Karpas-422 (cell line): ENCODE measurements around the gene ADAMTSL3. TPM values are rescaled to one million over a fixed set of nuclear protein-coding genes. Genes with fewer than 3 reads are reported as not detected.

Experiments
- DNase-seq: peaks from one replicate; pipeline ENCODE4 v3.0.0-alpha.2; 2015
- H2AFZ ChIP-seq: fragments of 200-600 bp; sonication (generic); 2 replicates; pipeline ENCODE4 v1.6.1; 2014; ENCODE audit warnings: antibody characterized with exemption, low read length, mixed read lengths
- H3K27ac ChIP-seq: fragments of 200-600 bp; sonication (generic); 2 replicates; pipeline ENCODE4 v1.5.1; 2014; ENCODE audit warnings: mild to moderate bottlenecking, low read length, moderate library complexity
- H3K27me3 ChIP-seq: fragments of 200-600 bp; sonication (generic); 2 replicates; pipeline ENCODE4 v1.6.1; 2014; ENCODE audit warnings: low read length, mixed read lengths
- H3K36me3 ChIP-seq: fragments of 200-600 bp; sonication (generic); 2 replicates; pipeline ENCODE4 v1.6.1; 2014; ENCODE audit warnings: low read length, mixed read lengths; ENCODE audit not compliant: insufficient read depth
- H3K4me1 ChIP-seq: fragments of 200-600 bp; sonication (generic); 2 replicates; pipeline ENCODE4 v1.6.1; 2014; ENCODE audit warnings: mild to moderate bottlenecking, low read length, mixed read lengths
- H3K4me2 ChIP-seq: fragments of 200-600 bp; sonication (generic); 2 replicates; pipeline ENCODE4 v1.6.1; 2014; ENCODE audit warnings: low read length, low read depth, mild to moderate bottlenecking; ENCODE audit not compliant: poor library complexity, severe bottlenecking
- H3K4me3 ChIP-seq: fragments of 200-600 bp; sonication (generic); 2 replicates; pipeline ENCODE4 v1.5.1; 2014; ENCODE audit warnings: mild to moderate bottlenecking, antibody characterized with exemption, low read length, mixed read lengths
- H3K79me2 ChIP-seq: fragments of 200-600 bp; sonication (generic); 2 replicates; pipeline ENCODE4 v1.6.1; 2014; ENCODE audit warnings: mild to moderate bottlenecking, low read length, mixed read lengths
- H3K9ac ChIP-seq: fragments of 200-600 bp; sonication (generic); 2 replicates; pipeline ENCODE4 v1.6.0; 2014; ENCODE audit warnings: low read length
- H3K9me2 ChIP-seq: fragments of 200-600 bp; sonication (generic), shearing (Covaris generic); replicated peaks from 2 replicates; pipeline ENCODE4 v1.6.0; 2014; ENCODE audit warnings: mild to moderate bottlenecking, low read length, moderate library complexity; ENCODE audit not compliant: insufficient read depth
- H3K9me3 ChIP-seq: fragments of 300-700, 200-600 bp; sonication (generic); 2 replicates; pipeline ENCODE4 v1.6.1; 2014; ENCODE audit warnings: low read length, mixed read lengths
- H4K20me1 ChIP-seq: fragments of 200-600 bp; sonication (generic); 2 replicates; pipeline ENCODE4 v1.6.1; 2014; ENCODE audit warnings: mild to moderate bottlenecking, antibody characterized with exemption, low read length, low read depth; ENCODE audit not compliant: insufficient read depth
- total RNA-seq: library from RNA; depleted of rRNA; stranded (reverse); fragments of >200 nt; shearing (Covaris generic); gene quantifications from 2 replicates; pipeline ENCODE4 v1.2.3, GENCODE V29; 2014; ENCODE audit warnings: low replicate concordance

Gene ADAMTSL3
- total RNA-seq, 1 experiment from 2014 or later = not detected

GRCh38 chr15:83940136-83940535 lies 286.2 kb downstream of the ADAMTSL3 start:
- Histone ChIP-seq H3K27ac (no peak overlapping the region), H3K36me3 (no peaks in the 10 kb centered on the region), H3K9ac (no peak overlapping the region), H3K9me2 (no peaks in the 10 kb centered on the region), H2AFZ (no peak overlapping the region), H3K4me3 (no peak overlapping the region), H4K20me1 (no peaks in the 10 kb centered on the region), H3K9me3 (no peaks in the 10 kb centered on the region), H3K27me3 (no peaks in the 10 kb centered on the region), H3K4me2 (no peak overlapping the region), H3K4me1 (no peaks in the 10 kb centered on the region), H3K79me2 (no peaks in the 10 kb centered on the region)
- DNase-seq = no peak

GRCh38 chr15:83943043-83943442 lies 289.1 kb downstream of the ADAMTSL3 start:
- Histone ChIP-seq H3K36me3 (no peaks in the 10 kb centered on the region), H2AFZ (no peak overlapping the region), H3K27me3 (no peaks in the 10 kb centered on the region), H3K9ac (no peak overlapping the region), H3K9me2 (no peaks in the 10 kb centered on the region), H3K27ac (no peak overlapping the region), H3K4me1 (no peaks in the 10 kb centered on the region), H3K4me3 (no peak overlapping the region), H3K9me3 (no peaks in the 10 kb centered on the region), H3K79me2 (no peaks in the 10 kb centered on the region), H4K20me1 (no peaks in the 10 kb centered on the region), H3K4me2 (no peak overlapping the region)
- no peak for DNase-seq

GRCh38 chr15:83943849-83944404 lies 290.0 kb downstream of the ADAMTSL3 start:
- Histone ChIP-seq H3K9me3 (no peaks in the 10 kb centered on the region), H3K4me1 (no peaks in the 10 kb centered on the region), H3K27ac (no peak overlapping the region), H3K4me3 (no peak overlapping the region), H2AFZ (no peak overlapping the region), H3K27me3 (no peaks in the 10 kb centered on the region), H3K4me2 (no peak overlapping the region), H3K79me2 (no peaks in the 10 kb centered on the region), H4K20me1 (no peaks in the 10 kb centered on the region), H3K36me3 (no peaks in the 10 kb centered on the region), H3K9me2 (no peaks in the 10 kb centered on the region), H3K9ac (no peak overlapping the region)
- DNase-seq = no peak

GRCh38 chr15:83947156-83947555 lies 293.2 kb downstream of the ADAMTSL3 start:
- Histone ChIP-seq H3K36me3 (no peaks in the 10 kb centered on the region), H3K79me2 (no peaks in the 10 kb centered on the region), H3K4me3 (no peak overlapping the region), H3K9me2 (no peaks in the 10 kb centered on the region), H3K9ac (no peak overlapping the region), H3K9me3 (no peaks in the 10 kb centered on the region), H4K20me1 (no peaks in the 10 kb centered on the region), H3K4me2 (no peak overlapping the region), H3K4me1 (no peaks in the 10 kb centered on the region), H3K27ac (no peak overlapping the region), H2AFZ (no peak overlapping the region), H3K27me3 (no peaks in the 10 kb centered on the region)
- DNase-seq = no peak

GRCh38 chr15:83954506-83954905 lies 300.6 kb downstream of the ADAMTSL3 start:
- Histone ChIP-seq H3K4me2 (no peak overlapping the region), H2AFZ (no peak overlapping the region), H3K9me3 (no peaks in the 10 kb centered on the region), H3K9ac (no peak overlapping the region), H3K79me2 (no peaks in the 10 kb centered on the region), H3K36me3 (no peaks in the 10 kb centered on the region), H3K9me2 (no peaks in the 10 kb centered on the region; the same call in 1 of the 2 replicates), H4K20me1 (no peaks in the 10 kb centered on the region), H3K4me3 (no peak overlapping the region), H3K27ac (no peak overlapping the region), H3K27me3 (no peaks in the 10 kb centered on the region), H3K4me1 (peaks cover 4% of the 10 kb centered on the region; the same call in 1 of the 2 replicates)
- no peak for DNase-seq

- Histone ChIP-seq H3K79me2 (no peaks in the 10 kb centered on the region), H3K27me3 (no peaks in the 10 kb centered on the region), H3K4me1 (peaks cover 4% of the 10 kb centered on the region; the same call in 1 of the 2 replicates), H3K9ac (no peak overlapping the region), H3K9me2 (no peaks in the 10 kb centered on the region; the same call in 1 of the 2 replicates), H3K4me2 (no peak overlapping the region), H3K4me3 (no peak overlapping the region), H3K27ac (no peak overlapping the region), H4K20me1 (no peaks in the 10 kb centered on the region), H2AFZ (no peak overlapping the region), H3K36me3 (no peaks in the 10 kb centered on the region), H3K9me3 (no peaks in the 10 kb centered on the region)
- DNase-seq = peak; percentile 55
Measured at GRCh38 chr15:83955806-83956265, 301.9 kb downstream of the ADAMTSL3 start.

GRCh38 chr15:83956887-83957286 lies 303.0 kb downstream of the ADAMTSL3 start:
- no peak overlapping the region for H2AFZ ChIP-seq
- no peak overlapping the region for H3K9ac ChIP-seq
- no peaks in the 10 kb centered on the region for H3K79me2 ChIP-seq
- no peak for DNase-seq
- H3K4me1 ChIP-seq = peaks cover 4% of the 10 kb centered on the region; the same call in 1 of the 2 replicates
- no peak overlapping the region for H3K4me2 ChIP-seq
- no peaks in the 10 kb centered on the region for H3K27me3 ChIP-seq
- no peak overlapping the region for H3K4me3 ChIP-seq
- no peaks in the 10 kb centered on the region for H4K20me1 ChIP-seq
- no peaks in the 10 kb centered on the region for H3K36me3 ChIP-seq
- H3K9me3 ChIP-seq = no peaks in the 10 kb centered on the region
- no peak overlapping the region for H3K27ac ChIP-seq
- no peaks in the 10 kb centered on the region; the same call in 1 of the 2 replicates for H3K9me2 ChIP-seq

- Histone ChIP-seq H3K9ac (no peak overlapping the region), H3K9me2 (no peaks in the 10 kb centered on the region)
- no peak for DNase-seq
Measured at GRCh38 chr15:83959477-83959876, 305.6 kb downstream of the ADAMTSL3 start.

More at GRCh38 chr15:83959477-83959876, 305.6 kb downstream of the ADAMTSL3 start:
- Histone ChIP-seq H3K4me1 (peaks cover 4% of the 10 kb centered on the region; the same call in 1 of the 2 replicates), H3K9me3 (no peaks in the 10 kb centered on the region), H2AFZ (no peak overlapping the region), H3K27ac (no peak overlapping the region), H3K27me3 (no peaks in the 10 kb centered on the region), H3K36me3 (no peaks in the 10 kb centered on the region), H3K4me3 (no peak overlapping the region), H3K4me2 (no peak overlapping the region), H3K79me2 (no peaks in the 10 kb centered on the region), H4K20me1 (no peaks in the 10 kb centered on the region)
